B cell (primary cell): ENCODE results near the gene AKT3. TPM values are rescaled to one million over a fixed set of nuclear protein-coding genes. Genes with fewer than 3 reads are reported as not detected.
A peak's percentile ranks its signal among the peaks of the same experiment; 100 is the strongest.

Source experiments
- ATAC-seq: fragments of 200-7000 bp; cut with Tn5 transposase; one replicate; pipeline ENCODE4 v1.10.0; 2021; ENCODE audit warnings: low read depth, mild to moderate bottlenecking, moderate number of reproducible peaks, moderate library complexity
- CTCF ChIA-PET: fragments of 350-600 bp; sonication (Branson Sonifier 250); formaldehyde crosslinking; loops from one replicate; lab custom pipeline; 2021; ENCODE audit warnings: antibody characterized with exemption, inconsistent platforms; lab: Charles Lee
- POLR2A ChIA-PET: fragments of 350-600 bp; sonication (Branson Sonifier 250); formaldehyde crosslinking; loops from one replicate; lab custom pipeline; 2021; ENCODE audit warnings: antibody characterized with exemption; lab: Charles Lee
- DNase-seq: peaks from one replicate; pipeline ENCODE4 v3.0.0; 2013
- H2AFZ ChIP-seq: 2 replicates; pipeline ENCODE4 v1.6.1; 2012; ENCODE audit warnings: mild to moderate bottlenecking, low read depth, low read length; ENCODE audit not compliant: insufficient read depth, poor library complexity, severe bottlenecking
- H3K27ac ChIP-seq, 2 donors: 1 replicate in 1 of 2; 2 replicates in 1 of 2; pipeline ENCODE4 v1.5.1; 2012 to 2013; ENCODE audit warnings: low read length in 2 of 2, mild to moderate bottlenecking in 2 of 2, moderate library complexity in 1 of 2
- H3K27me3 ChIP-seq, 4 experiments: fragments of 200-600 bp in 1 of 4; sonication (generic) in 1 of 4; replicated peaks in 1 of 4; 1 replicate in 2 of 4; 2 replicates in 2 of 4; pipeline versions ENCODE4 v1.6.1 to v1.7.0; 2013 to 2016; ENCODE audit warnings: low read length in 3 of 4, mild to moderate bottlenecking in 2 of 4, mixed read lengths in 1 of 4, moderate library complexity in 1 of 4; ENCODE audit not compliant: insufficient read depth in 4 of 4, control insufficient read depth in 3 of 4; ENCODE audit errors: control extremely low read depth in 1 of 4
- H3K36me3 ChIP-seq, 2 experiments: replicated peaks in 1 of 2; 1 replicate in 1 of 2; 2 replicates in 1 of 2; pipeline versions ENCODE4 v1.6.1 to v1.7.1; 2013; ENCODE audit warnings: low read length in 1 of 2; ENCODE audit not compliant: insufficient read depth in 2 of 2, control insufficient read depth in 1 of 2; ENCODE audit errors: control extremely low read depth in 1 of 2, extremely low read depth in 1 of 2
- H3K4me1 ChIP-seq, 2 donors: fragments of 200-600 bp in 1 of 2; sonication (generic) in 1 of 2; 1 replicate in 1 of 2; 2 replicates in 1 of 2; pipeline versions ENCODE4 v1.5.1 to v1.6.1; 2013 to 2017; ENCODE audit warnings: low read length in 2 of 2; ENCODE audit not compliant: control insufficient read depth in 2 of 2, insufficient read depth in 2 of 2
- H3K4me2 ChIP-seq: replicated peaks from 2 replicates; pipeline ENCODE3; 2012; ENCODE audit warnings: mild to moderate bottlenecking, low read depth, low read length; ENCODE audit not compliant: poor library complexity, severe bottlenecking
- H3K4me3 ChIP-seq, 5 experiments: fragments of 200-600 bp in 1 of 5; sonication (generic) in 1 of 5; 1 replicate in 3 of 5; 2 replicates in 2 of 5; pipeline versions ENCODE4 v1.5.1 to v1.7.0; 2011 to 2016; ENCODE audit warnings: low read length in 4 of 5, mild to moderate bottlenecking in 4 of 5, low read depth in 2 of 5, control low read depth in 1 of 5, moderate library complexity in 1 of 5; ENCODE audit not compliant: insufficient read depth in 1 of 5; ENCODE audit errors: control extremely low read depth in 1 of 5, extremely low read depth in 1 of 5
- H3K79me2 ChIP-seq: fragments of 200-600 bp; sonication (generic); one replicate; pipeline ENCODE4 v1.6.0; 2016; ENCODE audit warnings: low read length; ENCODE audit not compliant: control insufficient read depth, insufficient read depth
- H3K9ac ChIP-seq: fragments of 200-600 bp; sonication (generic); 2 replicates; pipeline ENCODE4 v1.6.1; 2017; ENCODE audit warnings: mild to moderate bottlenecking, low read length, moderate library complexity
- H3K9me3 ChIP-seq, 3 donors: one replicate each; pipeline versions ENCODE4 v1.6.1 to v1.7.1; 2013; ENCODE audit warnings: low read length in 2 of 3; ENCODE audit not compliant: control insufficient read depth in 2 of 3, insufficient read depth in 1 of 3; ENCODE audit errors: control extremely low read depth in 1 of 3
- H4K20me1 ChIP-seq: 2 replicates; pipeline ENCODE4 v1.6.0; 2012; ENCODE audit warnings: mild to moderate bottlenecking, low read length; ENCODE audit not compliant: insufficient read depth, control insufficient read depth, poor library complexity, severe bottlenecking
- H3K27ac Mint-ChIP-seq: one replicate; pipeline ENCODE4 v1.8.0; 2021; ENCODE audit warnings: mixed read lengths
- H3K27me3 Mint-ChIP-seq: one replicate; pipeline ENCODE4 v1.8.0; 2021; ENCODE audit warnings: mixed read lengths
- H3K4me1 Mint-ChIP-seq: one replicate; pipeline ENCODE4 v1.8.0; 2021; ENCODE audit warnings: mixed read lengths
- H3K4me3 Mint-ChIP-seq: one replicate; pipeline ENCODE4 v1.8.0; 2021; ENCODE audit warnings: mixed read lengths
- H3K9me3 Mint-ChIP-seq: one replicate; pipeline ENCODE4 v1.8.0; 2022; ENCODE audit warnings: mixed read lengths; ENCODE audit not compliant: insufficient read depth
- CTCF ChIP-seq: fragments of 200-600 bp; IDR thresholded peaks from one replicate; pipeline ENCODE4 v1.8.0; 2022; ENCODE audit warnings: antibody characterized with exemption, mild to moderate bottlenecking
- EZH2 ChIP-seq: IDR thresholded peaks from 2 replicates; pipeline ENCODE4 v1.6.1; 2012; ENCODE audit warnings: borderline replicate concordance, low read depth, mild to moderate bottlenecking, moderate library complexity, low read length; ENCODE audit not compliant: insufficient read depth, poor library complexity, severe bottlenecking
- WGBS: methylation state at CpG from one replicate; pipeline ENCODE4 v1.1.5; 2013; ENCODE audit warnings: missing lambda C conversion rate; ENCODE audit not compliant: insufficient coverage; 5-methylcytosine and 5-hydroxymethylcytosine counted together
- intact Hi-C: fragments of 100-400 bp; cut with micrococcal nuclease; formaldehyde crosslinking; loops from one replicate; pipeline ENCODE4 v1.10.0; 2022
- polyA plus RNA-seq: library from polyadenylated mRNA; depleted of rRNA; stranded (reverse); fragments of >200 nt; gene quantifications from 2 replicates; pipeline ENCODE4 v1.2.3, GENCODE V29; 2012
- total RNA-seq, 2 donors: library from RNA; stranded (reverse); fragments of 120-200 nt in 1 of 2; gene quantifications; 1 replicate in 1 of 2; 2 replicates in 1 of 2; pipeline versions ENCODE4 v1.2.3 to v1.2.4, GENCODE V29; 2013 to 2022

AKT3 gene
- total and polyA plus RNA-seq, 2 donors (not counting 1 experiment from before 2014, with no cell fraction given) = 4.4 to 148 TPM

GRCh38 chr1:243850452-243851256 is 611 bp upstream of the AKT3 start:
- Histone ChIP-seq H3K36me3 (no peaks in the 10 kb centered on the region), H2AFZ (peak overlapping the region; percentile 74), H3K79me2 (no peaks in the 10 kb centered on the region), H3K4me3 (peak overlapping the region; percentile 70 to 82 (median 76)), H3K4me1 (peaks cover 13 to 14% of the 10 kb centered on the region in 2 donors), H3K27me3 (peaks cover 0 to 3% (median 0%) of the 10 kb centered on the region in 4 experiments), H3K9me3 (no peaks in the 10 kb centered on the region), H4K20me1 (no peaks in the 10 kb centered on the region), H3K4me2 (peak overlapping the region; percentile 86), H3K9ac (peak overlapping the region; percentile 94), H3K27ac (peak overlapping the region; percentile 87 to 98)
- ChIA-PET CTCF (no interaction called here), POLR2A (interaction anchor here (0.6 to 1.5 kb wide), 5 partner anchors 198 to 1174 kb away, joined by 3 to 20 read pairs (median 5); partner anchors contain the start of genes CEP170 and SDCCAG8)
- Mint-ChIP-seq H3K9me3 (no peaks in the 10 kb centered on the region), H3K27ac (peak overlapping the region; percentile 96), H3K4me3 (peak overlapping the region; percentile 92), H3K4me1 (peaks cover 35% of the 10 kb centered on the region), H3K27me3 (peaks cover 15% of the 10 kb centered on the region)
- ATAC-seq (peak; percentile 45), DNase-seq (peak; percentile 88)
- under 1% methylated on average over 83 of the region's 92 CpGs for WGBS
- intact Hi-C loops = loop anchor here (1.0 to 5.0 kb wide), 6 partner anchors 198 to 602 kb away; partner anchors contain the start of gene ADSS2
- no peak for TF ChIP-seq EZH2
- TF ChIP-seq CTCF = no peak
